ENCODE data around the gene CNDP2.

CNDP2 gene

GRCh38 chr18:74495581-74496507 is at the start of gene CNDP2:
Gene CNDP2, plus strand, starts transcription at chr18:74496363. Its CDS starts 3,611 bp downstream, at chr18:74499974.
- POLR2A ChIA-PET: interaction anchor here (0.6 to 1.7 kb wide), 8 partner anchors 9 to 147 kb away, joined by 3 to 4 read pairs (median 3); partner anchors contain the start of gene DIPK1C
- peak; percentile 93 for DNase-seq (ENCODE audit: extremely low spot score)
- CTCF ChIA-PET: interaction anchor here (0.8 kb wide), 1 partner anchor 56 kb away, joined by 3 read pairs; no protein-coding TSS in a partner anchor
- TF ChIP-seq PKNOX1 (IDR thresholded peaks at IDR 0.05): peak; percentile 98
- TF ChIP-seq HDGF (IDR thresholded peaks at IDR 0.05; ENCODE audit: borderline replicate concordance): no peak
- peak; percentile 49 for TF ChIP-seq L3MBTL2 (conservative IDR thresholded peaks at IDR 0.05)
- TF ChIP-seq FOXK2 (IDR thresholded peaks at IDR 0.05): no peak
- TF ChIP-seq SP1 (IDR thresholded peaks at IDR 0.05): peak; percentile 62
- TF ChIP-seq LEF1 (IDR thresholded peaks at IDR 0.05; ENCODE audit: borderline replicate concordance): no peak
- TF ChIP-seq ELF4 (IDR thresholded peaks at IDR 0.05): peak; percentile 60
- no peak for TF ChIP-seq ZNF384 (IDR thresholded peaks at IDR 0.05)

GRCh38 chr18:74446631-74447403 is 49.3 kb upstream of the CNDP2 start:
- CTCF ChIA-PET: no interaction called here
- no peak for DNase-seq (ENCODE audit: extremely low spot score)
- TF ChIP-seq PKNOX1 (IDR thresholded peaks at IDR 0.05): no peak
- TF ChIP-seq FOXK2 (IDR thresholded peaks at IDR 0.05): no peak
- no peak for TF ChIP-seq TARDBP (IDR thresholded peaks at IDR 0.05)
- TF ChIP-seq SP1 (IDR thresholded peaks at IDR 0.05): no peak
- TF ChIP-seq L3MBTL2 (conservative IDR thresholded peaks at IDR 0.05): no peak
- no peak for TF ChIP-seq LEF1 (IDR thresholded peaks at IDR 0.05; ENCODE audit: borderline replicate concordance)
- no peak for TF ChIP-seq FOXA1 (IDR thresholded peaks at IDR 0.05)
- no peak for TF ChIP-seq BHLHE40 (IDR thresholded peaks at IDR 0.05; ENCODE audit: borderline replicate concordance)
- TF ChIP-seq ZNF384 (IDR thresholded peaks at IDR 0.05): no peak
- TF ChIP-seq HDGF (IDR thresholded peaks at IDR 0.05; ENCODE audit: borderline replicate concordance): no peak
- TF ChIP-seq NFRKB (IDR thresholded peaks at IDR 0.05): no peak
- TF ChIP-seq SUZ12 (IDR thresholded peaks at IDR 0.05): no peak
- no peak for TF ChIP-seq FOXM1 (IDR thresholded peaks at IDR 0.05; ENCODE audit: borderline replicate concordance)
- TF ChIP-seq CTBP1 (IDR thresholded peaks at IDR 0.05; ENCODE audit: borderline replicate concordance): no peak
- POLR2A ChIA-PET: no interaction called here

GRCh38 chr18:74447404-74448152 is 48.6 kb upstream of the CNDP2 start:
- no peak for DNase-seq (ENCODE audit: extremely low spot score)
- ChIA-PET POLR2A (no interaction called here), CTCF (interaction anchor here (0.9 kb wide), 1 partner anchor 12 kb away, joined by 3 read pairs; no protein-coding TSS in a partner anchor)
- no peak for TF ChIP-seq NFRKB (IDR thresholded peaks at IDR 0.05)
- no peak for TF ChIP-seq ZNF384 (IDR thresholded peaks at IDR 0.05)
- TF ChIP-seq CTBP1 (IDR thresholded peaks at IDR 0.05; ENCODE audit: borderline replicate concordance): no peak
- no peak for TF ChIP-seq L3MBTL2 (conservative IDR thresholded peaks at IDR 0.05)
- no peak for TF ChIP-seq ELF4 (IDR thresholded peaks at IDR 0.05)
- TF ChIP-seq FOXK2 (IDR thresholded peaks at IDR 0.05): no peak
- no peak for TF ChIP-seq SP1 (IDR thresholded peaks at IDR 0.05)
- no peak for TF ChIP-seq BHLHE40 (IDR thresholded peaks at IDR 0.05; ENCODE audit: borderline replicate concordance)
- no peak for TF ChIP-seq TARDBP (IDR thresholded peaks at IDR 0.05)
- TF ChIP-seq FOXM1 (IDR thresholded peaks at IDR 0.05; ENCODE audit: borderline replicate concordance): no peak
- TF ChIP-seq PKNOX1 (IDR thresholded peaks at IDR 0.05): no peak
- TF ChIP-seq SUZ12 (IDR thresholded peaks at IDR 0.05): no peak
- no peak for TF ChIP-seq FOXA1 (IDR thresholded peaks at IDR 0.05)
- TF ChIP-seq HDGF (IDR thresholded peaks at IDR 0.05; ENCODE audit: borderline replicate concordance): no peak
- TF ChIP-seq LEF1 (IDR thresholded peaks at IDR 0.05; ENCODE audit: borderline replicate concordance): no peak
- TF ChIP-seq ARNT (IDR thresholded peaks at IDR 0.05): no peak

- no peak for DNase-seq (ENCODE audit: extremely low spot score)
- TF ChIP-seq BHLHE40 (IDR thresholded peaks at IDR 0.05; ENCODE audit: borderline replicate concordance) (no peak), L3MBTL2 (conservative IDR thresholded peaks at IDR 0.05) (no peak), HDGF (IDR thresholded peaks at IDR 0.05; ENCODE audit: borderline replicate concordance) (no peak), ARNT (IDR thresholded peaks at IDR 0.05) (no peak), ZNF384 (IDR thresholded peaks at IDR 0.05) (no peak), TARDBP (IDR thresholded peaks at IDR 0.05) (no peak), SP1 (IDR thresholded peaks at IDR 0.05) (no peak), NFRKB (IDR thresholded peaks at IDR 0.05) (no peak), FOXM1 (IDR thresholded peaks at IDR 0.05; ENCODE audit: borderline replicate concordance) (no peak)
- ChIA-PET POLR2A (no interaction called here), CTCF (no interaction called here)
These were observed 45.5 kb upstream of the CNDP2 start for GRCh38 chr18:74450626-74451025.

DNA sequence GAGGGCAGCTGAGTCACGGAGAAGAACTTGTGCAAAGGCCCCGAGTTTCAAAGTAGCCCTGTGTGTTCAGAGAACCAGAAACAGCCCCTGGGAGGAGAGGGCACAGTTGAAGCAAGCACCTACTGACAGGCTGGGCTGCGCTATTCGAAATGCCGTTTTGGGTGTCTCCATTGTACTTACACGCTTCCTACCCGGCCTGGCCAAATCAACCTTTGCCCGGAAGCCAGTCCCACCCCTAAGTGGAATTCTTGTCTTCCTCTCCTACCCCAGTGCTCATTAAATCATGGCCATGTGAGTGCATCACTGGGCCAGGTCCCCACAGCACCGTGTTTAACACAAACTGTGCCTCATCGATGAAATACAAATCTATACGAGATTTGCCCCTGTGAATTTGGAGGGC is 45.0 kb upstream of the CNDP2 start:
- TF ChIP-seq PKNOX1 (IDR thresholded peaks at IDR 0.05) (no peak), SP1 (IDR thresholded peaks at IDR 0.05) (no peak), ARNT (IDR thresholded peaks at IDR 0.05) (no peak), FOXM1 (IDR thresholded peaks at IDR 0.05; ENCODE audit: borderline replicate concordance) (no peak)
- ChIA-PET CTCF (no interaction called here), POLR2A (no interaction called here)
- DNase-seq (ENCODE audit: extremely low spot score): no peak
